Cerebellar nuclear complex (tissue), 1 donor: Measurements from ENCODE around the gene TEF.

Source experiments
- DNase-seq, 2 experiments: peaks; one replicate each; lab custom pipeline; 2025; lab: John Stamatoyannopoulos, UW

Gene TEF

DNA sequence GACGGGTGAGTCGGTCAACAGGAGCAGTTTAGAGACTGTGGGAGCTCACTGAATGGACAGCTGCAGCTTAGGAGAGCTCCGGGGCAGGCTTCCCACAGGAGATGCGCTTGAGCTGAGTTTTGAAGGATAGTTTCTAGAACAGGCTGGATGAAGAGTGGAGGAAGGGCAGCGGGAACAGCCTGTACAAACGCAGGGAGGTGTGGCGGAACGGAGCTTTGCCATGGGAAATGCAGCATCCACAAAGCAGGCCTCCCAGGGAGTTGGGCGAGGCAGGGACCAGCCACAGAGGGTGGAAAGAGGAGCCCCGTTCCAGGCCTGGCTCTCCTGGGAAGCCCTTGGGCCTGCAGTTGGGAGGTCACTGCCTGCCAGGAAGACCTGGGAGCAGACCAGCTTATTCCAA is 26.8 kb upstream of the TEF start:
- no peak for DNase-seq

- no peak for DNase-seq
These were observed 25.8 kb upstream of the TEF start for GRCh38 chr22:41355895-41356294.

- no peak for DNase-seq
These were observed 25.2 kb upstream of the TEF start for GRCh38 chr22:41356430-41357028.

DNA sequence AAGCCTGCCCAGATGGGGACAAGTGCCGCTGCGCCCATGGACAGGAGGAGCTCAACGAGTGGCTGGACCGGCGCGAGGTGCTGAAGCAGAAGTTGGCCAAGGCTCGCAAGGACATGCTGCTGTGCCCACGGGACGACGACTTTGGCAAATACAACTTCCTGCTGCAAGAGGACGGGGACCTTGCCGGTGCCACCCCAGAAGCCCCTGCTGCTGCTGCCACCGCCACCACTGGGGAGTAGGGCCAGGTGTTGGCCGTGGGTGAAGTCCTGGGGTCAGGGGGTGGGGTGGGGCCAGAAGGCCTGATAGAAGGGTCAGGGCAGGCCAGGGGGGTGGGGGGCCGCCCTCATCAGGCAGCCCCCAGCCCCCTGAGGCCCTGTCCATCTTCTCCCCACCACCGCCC is 24.6 kb upstream of the TEF start:
- DNase-seq: no peak

GRCh38 chr22:41358927-41359326 is 22.8 kb upstream of the TEF start:
- DNase-seq: no peak

DNA sequence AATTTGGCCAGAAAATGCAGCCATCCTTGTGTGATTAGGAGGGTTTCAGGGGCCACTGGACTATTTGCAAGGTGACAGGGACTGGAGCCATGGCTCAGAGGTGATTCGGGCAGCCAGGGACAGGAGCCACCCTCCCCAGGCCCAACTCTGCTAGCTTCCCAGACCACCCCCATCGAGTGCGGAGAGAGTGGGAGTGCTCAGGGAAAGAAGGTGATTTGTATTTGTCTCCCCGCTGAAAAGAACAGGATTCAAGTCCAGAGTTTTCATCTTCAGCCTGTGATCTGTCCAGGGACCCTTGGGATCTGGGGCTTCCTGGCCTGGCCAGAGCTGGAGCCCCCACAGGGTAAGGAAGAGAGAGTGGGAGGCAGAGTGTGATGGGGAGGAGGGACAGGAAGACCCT is 22.4 kb upstream of the TEF start:
- no peak for DNase-seq

DNA sequence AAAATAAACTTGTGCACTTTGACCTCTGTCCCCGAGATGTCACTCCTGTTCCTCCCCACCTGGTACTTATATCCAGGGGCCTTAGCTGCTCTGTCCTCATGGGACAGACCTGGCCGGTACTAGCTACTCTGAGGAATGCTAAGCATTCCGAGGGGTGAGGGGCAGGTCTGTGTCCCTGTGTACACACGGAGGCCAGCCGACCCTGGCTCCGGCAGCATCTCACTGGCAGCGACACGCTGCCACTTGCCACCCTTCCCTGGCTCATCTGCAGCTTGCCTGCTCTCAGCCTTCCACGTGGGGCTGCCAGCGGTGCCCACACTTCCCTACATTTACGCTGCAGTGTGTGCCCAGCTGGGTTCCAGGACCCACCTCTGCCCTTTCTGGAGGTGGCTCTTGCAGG is 21.6 kb upstream of the TEF start:
- DNase-seq: no peak

- DNase-seq: no peak
These were observed 19.9 kb upstream of the TEF start for GRCh38 chr22:41361716-41362310.

DNA sequence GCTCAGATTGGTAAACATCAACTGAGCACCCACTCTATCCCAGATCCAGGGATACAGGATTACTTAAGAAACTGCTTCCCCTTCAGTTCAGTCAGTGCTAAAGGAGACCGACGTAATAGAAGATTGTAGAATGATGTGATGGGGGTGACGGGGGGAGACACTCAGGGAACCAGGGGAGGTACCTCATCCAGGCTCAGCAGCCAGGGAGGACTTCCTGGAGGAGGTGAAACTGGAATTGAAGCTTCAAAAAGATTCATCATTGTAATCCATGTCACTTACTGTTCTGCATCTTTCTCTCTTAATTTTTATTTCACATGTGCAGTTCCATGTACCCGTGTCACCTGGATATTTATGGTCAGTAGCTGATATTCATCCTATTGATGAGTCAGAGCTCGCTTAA is 19.1 kb upstream of the TEF start:
- DNase-seq: no peak

- DNase-seq: no peak
These were observed 17.5 kb upstream of the TEF start for GRCh38 chr22:41364233-41364632.

DNA sequence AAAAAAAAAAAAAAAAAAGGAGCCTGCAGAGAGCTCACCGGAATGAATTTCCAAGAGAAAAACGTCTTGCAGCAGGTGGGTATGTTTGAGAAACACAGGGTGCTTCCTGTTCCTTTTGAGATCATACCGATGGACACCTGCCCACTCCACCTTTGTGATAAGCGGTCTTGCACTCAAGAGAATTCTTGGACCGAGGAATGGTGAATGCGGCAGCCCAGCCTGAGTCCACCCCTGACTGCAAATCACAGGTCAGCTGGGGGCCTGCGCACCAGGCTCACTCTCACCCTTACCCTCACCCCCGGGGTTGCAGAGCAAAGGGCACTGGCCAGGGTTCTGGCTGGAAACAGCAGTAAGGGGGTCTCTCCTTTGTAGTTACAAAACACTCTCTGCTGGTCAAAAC is 16.8 kb upstream of the TEF start:
- DNase-seq: no peak

GRCh38 chr22:41365425-41365824 is 16.3 kb upstream of the TEF start:
- DNase-seq: no peak

DNA sequence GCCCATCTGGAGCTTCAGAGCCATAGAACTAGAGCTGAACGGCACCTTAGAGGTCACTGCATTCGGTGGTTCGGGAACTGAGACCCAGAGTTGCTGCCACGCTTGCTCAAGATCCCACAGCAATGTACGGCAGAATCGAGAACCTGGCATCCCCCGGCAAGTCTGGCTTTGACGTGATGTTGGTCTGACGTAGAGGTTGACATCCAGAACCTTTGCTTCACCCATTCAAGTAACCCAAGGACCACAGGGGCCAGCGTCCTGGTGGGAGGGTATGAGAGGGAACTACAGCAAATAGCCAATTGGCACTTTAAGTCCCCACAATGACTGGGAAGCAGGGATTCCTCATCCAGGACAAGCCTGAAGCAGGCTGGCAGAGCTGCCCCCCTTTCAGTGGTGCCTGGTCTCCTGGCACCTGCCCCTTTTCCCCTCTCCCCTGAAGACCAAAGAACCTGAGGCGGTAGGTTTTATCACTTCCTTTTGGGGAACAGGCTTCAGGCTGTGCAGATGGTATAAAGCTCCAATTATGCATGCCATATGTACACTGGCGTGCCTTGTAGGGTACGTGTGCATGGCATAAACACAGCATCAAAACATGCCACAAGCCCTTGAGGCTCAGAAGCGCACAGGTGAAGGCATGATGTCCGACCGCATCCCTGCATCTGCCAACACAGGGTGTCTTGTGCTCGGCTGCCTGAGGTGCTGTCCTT is 15.3 kb upstream of the TEF start:
- no peak for DNase-seq

GRCh38 chr22:41367039-41367679 is 14.6 kb upstream of the TEF start:
- peak; percentile 87 to 96 for DNase-seq

DNA sequence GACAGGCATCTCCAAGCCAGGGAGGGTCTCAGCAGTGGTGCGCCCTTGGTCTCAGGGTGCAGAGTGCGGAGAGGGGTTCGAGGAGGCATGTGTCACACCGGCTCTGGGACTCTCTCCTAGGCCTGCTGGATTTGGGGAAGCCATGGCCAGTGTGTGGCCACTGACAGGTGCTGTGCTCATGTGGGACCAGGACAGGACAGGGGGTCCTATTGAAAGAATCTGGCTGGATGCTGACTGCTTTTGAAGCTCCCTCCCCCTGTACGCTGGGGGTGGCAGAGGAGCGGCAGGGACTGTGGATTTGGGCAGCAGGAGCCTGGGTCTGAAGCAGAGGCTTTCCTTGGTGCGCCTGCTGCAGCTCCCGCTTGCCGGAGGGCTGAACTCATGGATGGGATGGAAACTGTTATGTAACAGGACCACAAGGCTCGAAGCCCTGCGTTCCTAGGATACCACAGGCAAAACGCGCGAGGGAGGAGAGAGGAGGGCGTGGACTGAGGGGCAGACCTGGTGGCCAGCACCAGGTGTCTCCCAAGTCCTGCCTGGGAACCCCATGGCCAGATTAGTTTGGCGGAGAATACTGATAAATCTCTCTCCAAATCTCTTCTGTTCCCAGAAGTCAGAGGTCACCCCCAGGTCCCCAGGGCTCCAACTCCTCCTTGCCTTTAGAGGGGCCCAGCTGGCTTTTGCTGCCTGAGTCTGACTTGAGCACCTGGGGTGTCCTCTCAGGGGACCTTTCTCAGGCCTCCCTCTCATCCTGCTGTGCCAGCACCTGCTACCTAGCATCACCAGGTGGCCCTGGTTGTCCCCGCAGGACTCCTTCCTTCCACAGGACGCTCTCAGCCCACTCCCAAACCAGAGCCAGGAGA is 13.8 kb upstream of the TEF start:
- peak in 1 of 2 experiments; percentile 52 for DNase-seq

DNA sequence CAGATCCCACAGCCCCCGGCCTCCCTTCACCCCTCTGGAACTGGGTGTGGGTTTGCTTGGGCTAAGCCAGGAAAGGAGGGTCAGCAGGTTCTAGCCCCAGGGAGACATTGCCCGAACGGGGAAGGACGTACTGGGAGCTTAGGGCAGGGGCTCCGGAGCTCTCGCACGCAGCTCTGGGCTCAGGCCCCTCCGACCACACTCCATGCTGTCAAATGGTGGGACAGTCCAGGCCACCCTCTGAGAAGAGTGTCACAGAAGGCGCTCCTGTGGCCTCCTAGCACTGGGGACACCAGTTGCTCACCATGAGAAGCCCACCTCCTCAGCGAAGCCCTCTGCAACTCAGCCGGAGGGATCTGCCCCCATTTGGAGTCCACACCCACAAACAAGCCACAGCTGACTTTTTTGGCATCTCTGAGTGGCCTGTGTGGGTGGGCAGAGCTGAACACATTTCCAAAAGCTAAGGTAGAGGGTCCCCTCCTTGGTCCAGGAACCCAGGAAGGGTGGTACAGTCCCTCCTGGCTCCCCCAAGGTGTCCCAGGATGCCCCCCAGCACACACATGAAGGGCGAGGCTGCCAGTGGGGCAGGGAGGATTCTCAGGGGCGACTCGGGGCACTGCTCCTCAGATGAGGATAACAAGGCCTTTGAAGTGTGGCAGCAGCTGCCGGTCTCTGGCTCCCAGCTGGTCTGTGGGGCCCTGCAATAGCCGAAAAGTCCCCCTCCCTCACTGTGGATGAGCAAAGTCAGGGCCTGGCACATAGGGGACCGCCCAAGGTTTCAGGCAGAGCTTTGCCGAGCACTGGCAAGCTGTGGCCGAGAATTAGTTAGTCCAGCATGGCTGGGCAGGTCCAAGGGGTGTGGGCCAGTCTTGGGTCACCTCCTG is 13.0 kb upstream of the TEF start:
- peak in 1 of 2 experiments; percentile 28 for DNase-seq

DNA sequence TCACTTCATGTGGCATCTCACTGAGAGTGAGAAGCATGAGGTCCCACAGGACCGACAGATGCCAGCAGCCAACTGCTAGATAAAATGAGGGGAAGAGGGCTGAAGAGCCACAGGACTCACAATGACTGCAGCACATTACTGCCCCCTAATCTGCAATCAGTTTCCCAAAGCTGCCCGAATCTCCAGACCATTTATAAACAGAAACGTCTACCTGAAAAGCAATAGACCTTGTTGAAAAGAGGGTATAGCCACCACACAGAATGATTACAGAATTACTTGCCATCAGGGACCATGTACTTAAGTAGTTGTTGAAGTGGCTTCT is 12.4 kb upstream of the TEF start:
- no peak for DNase-seq

DNA sequence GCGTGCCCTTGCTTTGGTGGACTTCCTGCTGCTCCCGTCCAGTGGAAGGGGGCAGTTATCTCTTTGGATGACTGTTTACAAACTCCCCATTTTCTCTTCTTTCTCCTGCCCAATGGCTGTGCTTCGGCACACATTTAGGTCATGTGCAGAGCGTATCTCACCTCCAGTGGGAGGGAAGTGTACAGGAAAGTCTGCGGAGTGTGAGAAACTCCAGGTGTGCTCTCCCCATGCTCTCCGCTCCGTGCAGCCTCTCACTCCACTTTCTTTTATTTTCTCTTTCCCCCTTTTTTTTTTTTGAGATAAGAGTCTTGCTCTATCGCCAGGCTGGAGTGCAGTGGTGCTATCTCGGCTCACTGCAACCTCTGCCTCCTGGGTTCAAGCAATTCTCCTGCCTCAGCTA is 11.9 kb upstream of the TEF start:
- no peak for DNase-seq

DNA sequence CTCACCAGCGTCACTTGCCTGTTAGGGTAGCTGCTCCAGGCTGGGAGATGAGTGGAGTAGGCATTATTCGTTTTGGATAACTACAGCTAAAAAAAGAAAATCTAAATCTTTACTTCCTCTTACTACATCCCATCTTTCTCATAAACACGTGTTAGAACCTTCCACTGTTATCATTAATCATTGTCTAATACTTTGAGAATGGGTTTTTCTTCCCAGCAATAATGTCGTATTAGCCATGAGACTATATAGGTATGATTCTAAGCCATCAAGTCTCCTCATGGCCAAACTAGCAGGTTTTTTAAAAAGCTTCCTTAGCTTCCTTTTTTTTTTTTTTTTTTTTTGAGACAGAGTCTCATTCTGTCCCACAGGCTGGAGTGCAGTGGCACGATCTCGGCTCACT is 3.9 kb upstream of the TEF start:
- DNase-seq: no peak

DNA sequence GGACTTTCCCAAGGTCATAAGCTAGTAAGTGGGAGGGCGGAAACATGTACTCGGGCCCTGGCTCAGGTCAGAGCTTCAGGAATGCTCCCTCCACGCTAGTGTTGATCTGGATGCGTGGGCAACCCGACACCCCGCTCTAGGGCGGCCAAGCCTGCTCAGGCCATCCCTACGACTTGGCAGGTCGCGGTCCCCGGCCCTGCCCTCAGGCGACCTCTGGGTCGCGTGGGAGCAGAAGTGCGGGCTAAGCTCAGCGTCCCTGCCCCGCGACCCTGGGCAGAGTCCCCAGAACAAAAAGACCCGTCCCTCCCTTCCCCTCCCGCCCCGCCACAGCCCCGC is 781 bp upstream of the TEF start:
- no peak for DNase-seq

DNA sequence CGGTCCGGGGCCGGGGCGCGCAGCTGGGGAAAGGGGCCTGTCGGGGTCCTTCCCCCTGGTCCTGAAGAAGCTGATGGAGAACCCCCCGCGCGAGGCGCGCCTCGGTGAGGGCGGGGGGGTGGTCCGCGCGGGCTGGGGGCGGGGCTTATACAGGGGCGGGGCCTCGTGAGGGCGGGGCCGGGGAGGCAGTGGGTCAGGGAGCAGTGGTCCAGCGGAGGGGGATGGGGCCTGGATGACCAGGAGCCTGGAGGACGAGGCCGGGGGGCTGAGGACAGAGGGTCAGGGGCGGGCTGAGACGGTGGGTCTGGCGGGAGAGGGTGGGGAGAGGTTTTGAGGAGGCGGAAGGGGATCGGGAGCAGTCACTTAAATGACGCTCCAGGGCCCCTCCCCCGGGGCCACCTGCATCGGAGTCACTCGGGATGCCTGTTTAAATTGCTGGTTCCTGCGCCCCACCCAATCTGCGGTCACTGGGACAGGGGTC is 396 bp downstream of the TEF start:
- DNase-seq: no peak
